Ishikawa (cell line): Measurements from ENCODE around the gene TMEM255B.

Experiments
- EP300 ChIP-seq: IDR thresholded peaks from 2 replicates; pipeline ENCODE4 v1.6.1; 2012; ENCODE audit warnings: borderline replicate concordance
- FOXM1 ChIP-seq: IDR thresholded peaks from 2 replicates; pipeline ENCODE4 v1.6.1; 2012; ENCODE audit warnings: low read depth, borderline replicate concordance
- TAF1 ChIP-seq: IDR thresholded peaks from 2 replicates; pipeline ENCODE4 v1.6.1; 2012; ENCODE audit warnings: low read depth, mild to moderate bottlenecking
- ZBTB7A ChIP-seq: IDR thresholded peaks from 2 replicates; pipeline ENCODE4 v1.6.1; 2012; ENCODE audit warnings: low read depth
- TF ChIP-seq, protein P1 (sequence below): IDR thresholded peaks from 2 replicates; pipeline ENCODE4 v1.6.1; 2012; ENCODE audit warnings: low read depth, mild to moderate bottlenecking

GRCh38 chr13:113777311-113778260 lies 18.6 kb downstream of the TMEM255B start:
- TF ChIP-seq FOXM1 (no peak), EP300 (no peak), TAF1 (no peak), ZBTB7A (no peak)
- TF ChIP-seq, protein P1, sequence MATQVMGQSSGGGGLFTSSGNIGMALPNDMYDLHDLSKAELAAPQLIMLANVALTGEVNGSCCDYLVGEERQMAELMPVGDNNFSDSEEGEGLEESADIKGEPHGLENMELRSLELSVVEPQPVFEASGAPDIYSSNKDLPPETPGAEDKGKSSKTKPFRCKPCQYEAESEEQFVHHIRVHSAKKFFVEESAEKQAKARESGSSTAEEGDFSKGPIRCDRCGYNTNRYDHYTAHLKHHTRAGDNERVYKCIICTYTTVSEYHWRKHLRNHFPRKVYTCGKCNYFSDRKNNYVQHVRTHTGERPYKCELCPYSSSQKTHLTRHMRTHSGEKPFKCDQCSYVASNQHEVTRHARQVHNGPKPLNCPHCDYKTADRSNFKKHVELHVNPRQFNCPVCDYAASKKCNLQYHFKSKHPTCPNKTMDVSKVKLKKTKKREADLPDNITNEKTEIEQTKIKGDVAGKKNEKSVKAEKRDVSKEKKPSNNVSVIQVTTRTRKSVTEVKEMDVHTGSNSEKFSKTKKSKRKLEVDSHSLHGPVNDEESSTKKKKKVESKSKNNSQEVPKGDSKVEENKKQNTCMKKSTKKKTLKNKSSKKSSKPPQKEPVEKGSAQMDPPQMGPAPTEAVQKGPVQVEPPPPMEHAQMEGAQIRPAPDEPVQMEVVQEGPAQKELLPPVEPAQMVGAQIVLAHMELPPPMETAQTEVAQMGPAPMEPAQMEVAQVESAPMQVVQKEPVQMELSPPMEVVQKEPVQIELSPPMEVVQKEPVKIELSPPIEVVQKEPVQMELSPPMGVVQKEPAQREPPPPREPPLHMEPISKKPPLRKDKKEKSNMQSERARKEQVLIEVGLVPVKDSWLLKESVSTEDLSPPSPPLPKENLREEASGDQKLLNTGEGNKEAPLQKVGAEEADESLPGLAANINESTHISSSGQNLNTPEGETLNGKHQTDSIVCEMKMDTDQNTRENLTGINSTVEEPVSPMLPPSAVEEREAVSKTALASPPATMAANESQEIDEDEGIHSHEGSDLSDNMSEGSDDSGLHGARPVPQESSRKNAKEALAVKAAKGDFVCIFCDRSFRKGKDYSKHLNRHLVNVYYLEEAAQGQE, result peak; percentile 93
